Measurements from ENCODE around the gene UTF1.

UTF1 gene

GRCh38 chr10:133269367-133269766, 39.4 kb downstream of the UTF1 start:
- no peak for TF ChIP-seq TAF1 (IDR thresholded peaks at IDR 0.05; ENCODE audit: borderline replicate concordance, insufficient read depth, low read length)
- no peak for TF ChIP-seq SIN3A (IDR thresholded peaks at IDR 0.05; ENCODE audit: borderline replicate concordance, insufficient read depth, low read length)
- no peak for TF ChIP-seq FOXP2 (optimal IDR thresholded peaks at IDR 0.05; ENCODE audit: borderline replicate concordance, extremely low read depth, extremely low read length, insufficient read depth)
- TF ChIP-seq REST (IDR thresholded peaks at IDR 0.05; ENCODE audit: insufficient read depth in 1 of 2, low read depth in 2 of 2, low read length in 2 of 2), result no peak
- TF ChIP-seq POLR2AphosphoS5 (IDR thresholded peaks at IDR 0.05; ENCODE audit: low read depth, low read length), result no peak

GRCh38 chr10:133270204-133270603, 40.2 kb downstream of the UTF1 start:
- TF ChIP-seq POLR2AphosphoS5 (IDR thresholded peaks at IDR 0.05; ENCODE audit: low read depth, low read length), result no peak
- no peak for TF ChIP-seq REST (IDR thresholded peaks at IDR 0.05; ENCODE audit: insufficient read depth in 1 of 2, low read depth in 2 of 2, low read length in 2 of 2)
- TF ChIP-seq TAF1 (IDR thresholded peaks at IDR 0.05; ENCODE audit: borderline replicate concordance, insufficient read depth, low read length), result no peak
- no peak for TF ChIP-seq SIN3A (IDR thresholded peaks at IDR 0.05; ENCODE audit: borderline replicate concordance, insufficient read depth, low read length)
- TF ChIP-seq FOXP2 (optimal IDR thresholded peaks at IDR 0.05; ENCODE audit: borderline replicate concordance, extremely low read depth, extremely low read length, insufficient read depth), result no peak

- TF ChIP-seq SIN3A (IDR thresholded peaks at IDR 0.05; ENCODE audit: borderline replicate concordance, insufficient read depth, low read length) (no peak), POLR2AphosphoS5 (IDR thresholded peaks at IDR 0.05; ENCODE audit: low read depth, low read length) (no peak), TAF1 (IDR thresholded peaks at IDR 0.05; ENCODE audit: borderline replicate concordance, insufficient read depth, low read length) (no peak), REST (IDR thresholded peaks at IDR 0.05; ENCODE audit: insufficient read depth in 1 of 2, low read depth in 2 of 2, low read length in 2 of 2) (no peak), FOXP2 (optimal IDR thresholded peaks at IDR 0.05; ENCODE audit: borderline replicate concordance, extremely low read depth, extremely low read length, insufficient read depth) (no peak)
Measured at GRCh38 chr10:133270773-133271297, 40.8 kb downstream of the UTF1 start.

- no peak for TF ChIP-seq TAF1 (IDR thresholded peaks at IDR 0.05; ENCODE audit: borderline replicate concordance, insufficient read depth, low read length)
- TF ChIP-seq SIN3A (IDR thresholded peaks at IDR 0.05; ENCODE audit: borderline replicate concordance, insufficient read depth, low read length), result no peak
- TF ChIP-seq FOXP2 (optimal IDR thresholded peaks at IDR 0.05; ENCODE audit: borderline replicate concordance, extremely low read depth, extremely low read length, insufficient read depth), result no peak
- TF ChIP-seq REST (IDR thresholded peaks at IDR 0.05; ENCODE audit: insufficient read depth in 1 of 2, low read depth in 2 of 2, low read length in 2 of 2), result no peak
- TF ChIP-seq POLR2AphosphoS5 (IDR thresholded peaks at IDR 0.05; ENCODE audit: low read depth, low read length), result no peak
Measured at GRCh38 chr10:133271521-133272300, 41.7 kb downstream of the UTF1 start.
